HG03175 (cell line): ENCODE measurements around the gene DLX4.

Source experiments
- ATAC-seq: cut with Tn5 transposase; IDR thresholded peaks from one replicate; pipeline ENCODE4 v1.9.1; 2021; ENCODE audit warnings: mild to moderate bottlenecking, moderate library complexity; ENCODE audit not compliant: unreplicated experiment

The DLX4 gene

DNA sequence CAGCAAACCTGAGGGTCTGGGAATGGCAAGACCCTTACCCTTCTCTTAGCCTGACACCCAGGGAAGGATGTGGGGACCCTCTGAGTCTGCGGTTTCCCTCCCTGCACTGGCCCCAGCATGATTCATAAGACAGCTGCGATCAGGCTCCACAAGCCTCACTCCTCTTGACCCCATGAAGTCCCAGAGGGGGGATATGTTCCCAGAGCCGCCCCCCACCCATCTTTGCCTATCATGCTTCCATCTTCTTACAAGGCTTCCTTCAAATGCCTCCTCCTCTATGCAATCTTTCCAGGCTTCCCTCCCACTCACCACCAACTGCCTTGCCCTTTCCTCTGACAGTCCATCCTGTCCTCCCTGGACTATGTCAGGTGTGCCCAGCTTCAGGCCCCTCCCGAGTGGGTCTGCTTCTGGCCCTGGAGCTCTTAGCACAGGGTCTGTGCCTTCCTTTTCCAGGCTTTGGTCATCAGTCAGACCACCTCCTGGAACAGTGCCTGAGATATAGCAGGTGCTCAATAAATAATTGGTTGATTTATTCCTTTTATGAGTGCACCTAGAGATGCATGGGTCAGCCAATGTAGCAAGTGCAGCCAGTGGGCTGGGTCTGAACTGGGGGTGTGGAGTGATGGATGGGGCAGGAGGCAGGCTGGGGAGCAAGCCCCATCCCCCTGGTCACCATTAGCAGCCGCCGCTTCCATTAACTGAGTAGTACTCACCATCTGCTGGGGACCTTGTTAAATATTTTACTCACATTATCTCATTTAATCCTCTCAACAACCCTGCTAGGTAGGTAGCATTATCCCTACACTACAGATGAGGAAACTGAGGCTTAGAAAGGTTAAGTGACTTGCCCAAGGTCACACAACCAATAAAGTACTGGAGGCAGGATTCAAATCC, 17.7 kb downstream of the DLX4 start:
- no peak for ATAC-seq

DNA sequence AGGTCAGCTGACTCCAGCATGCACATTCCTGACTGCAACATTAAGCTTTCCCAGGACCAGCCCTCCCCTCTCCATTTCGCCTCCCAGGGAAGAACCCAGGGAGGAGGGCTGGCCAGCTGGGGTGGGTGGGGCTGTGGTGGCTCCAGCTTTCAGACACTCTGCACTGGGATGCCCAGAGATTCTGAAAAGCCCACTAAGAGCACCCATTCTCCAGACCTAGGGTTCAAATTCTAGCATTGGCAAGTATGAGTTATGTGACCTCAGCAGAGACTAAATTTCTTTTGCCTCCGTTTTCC, 18.2 kb downstream of the DLX4 start:
- no peak for ATAC-seq

DNA sequence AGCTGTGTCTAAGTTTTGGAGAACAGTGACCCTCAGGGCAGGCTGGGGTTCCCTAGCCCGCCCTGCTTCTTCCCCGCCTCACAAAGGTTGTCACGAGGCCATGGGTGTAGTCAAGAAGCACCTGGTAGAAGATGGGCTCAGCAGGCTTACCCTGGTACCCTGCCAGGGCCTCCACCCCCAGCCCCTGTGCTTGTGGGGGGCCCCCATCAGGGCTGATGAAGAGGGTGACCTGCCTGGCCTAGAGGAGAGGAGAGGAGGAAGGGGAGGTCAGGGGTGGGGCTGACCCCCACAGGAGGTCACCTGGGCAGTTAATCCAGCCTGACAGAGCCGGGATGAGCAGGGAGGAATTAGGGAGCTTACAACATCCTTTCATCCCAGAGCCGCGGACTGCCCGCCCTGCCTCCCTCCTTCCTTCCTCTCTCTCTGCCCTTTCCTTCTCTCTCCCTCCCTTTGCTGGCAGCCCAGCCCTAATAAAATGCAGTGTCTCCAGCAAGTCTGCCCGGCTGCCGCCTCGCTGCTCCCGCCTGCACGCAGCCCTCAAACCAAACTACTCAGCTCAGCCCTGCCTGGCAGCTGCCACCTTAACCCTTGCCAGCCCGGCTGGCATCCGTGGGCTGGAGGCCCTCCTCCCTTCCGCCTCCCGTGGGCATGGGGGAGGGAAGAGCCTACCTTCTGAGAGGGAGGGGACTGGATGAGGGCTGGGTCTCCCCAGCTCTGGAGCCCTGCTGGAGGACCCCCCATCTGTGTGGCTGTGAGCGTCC, 18.9 kb downstream of the DLX4 start:
- no peak for ATAC-seq

DNA sequence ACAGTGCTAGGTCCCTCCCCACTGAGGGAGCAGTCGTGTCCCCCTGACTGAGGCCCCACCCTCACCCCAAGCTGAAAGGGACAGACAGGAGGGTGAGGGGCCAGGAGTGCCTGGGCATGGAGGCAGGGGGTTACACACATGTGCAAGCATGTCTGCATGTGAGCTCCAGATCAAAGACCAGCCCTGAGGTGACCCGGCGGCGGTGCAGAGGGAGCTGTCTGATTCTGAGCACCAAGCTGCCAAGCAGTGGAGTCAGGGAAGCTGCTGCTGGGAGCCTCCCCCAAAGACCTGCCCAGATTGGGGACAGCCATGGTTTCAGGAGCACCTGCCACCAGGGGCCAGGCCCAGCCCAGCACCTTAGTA, 20.5 kb downstream of the DLX4 start:
- ATAC-seq = no peak

DNA sequence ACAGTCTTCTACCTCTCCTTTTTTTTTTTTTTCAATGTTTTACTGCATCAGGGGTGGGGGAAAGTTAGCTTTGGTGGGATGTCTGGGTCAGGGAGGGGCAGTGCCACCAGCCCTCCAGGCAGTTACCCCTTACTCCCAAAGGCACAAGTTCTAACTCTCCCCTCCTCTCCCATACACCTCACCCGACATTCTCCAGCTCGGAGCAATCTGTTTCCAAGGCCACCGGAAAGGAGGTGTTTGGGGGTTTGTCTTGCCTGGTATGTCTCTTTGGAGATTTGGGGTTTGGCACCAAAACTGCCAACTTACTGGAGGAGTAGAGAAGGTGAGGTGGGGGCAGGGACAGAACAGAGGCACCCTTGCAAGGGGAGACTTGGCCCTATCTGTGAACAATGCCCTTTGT, 21.3 kb downstream of the DLX4 start:
- ATAC-seq = no peak

DNA sequence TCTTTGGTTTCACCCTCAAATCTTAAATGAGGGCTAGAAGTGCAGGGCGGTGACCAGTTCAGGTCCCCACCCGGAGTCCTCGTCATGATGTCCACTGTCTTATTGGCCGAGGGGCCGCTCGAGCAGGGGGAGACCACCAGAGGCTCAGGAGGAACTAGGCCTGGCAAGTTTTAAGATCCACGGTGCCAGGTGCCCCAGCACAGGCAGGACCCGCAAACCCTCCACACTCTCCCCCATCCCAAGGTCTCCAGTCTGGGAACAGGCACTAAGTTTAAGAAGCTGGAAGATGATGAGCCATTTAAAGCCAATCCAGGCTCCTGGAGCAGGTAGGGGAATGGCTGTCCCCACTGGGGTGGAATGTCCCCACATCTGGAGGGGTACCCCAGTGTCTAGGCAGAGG, 21.9 kb downstream of the DLX4 start:
- no peak for ATAC-seq

DNA sequence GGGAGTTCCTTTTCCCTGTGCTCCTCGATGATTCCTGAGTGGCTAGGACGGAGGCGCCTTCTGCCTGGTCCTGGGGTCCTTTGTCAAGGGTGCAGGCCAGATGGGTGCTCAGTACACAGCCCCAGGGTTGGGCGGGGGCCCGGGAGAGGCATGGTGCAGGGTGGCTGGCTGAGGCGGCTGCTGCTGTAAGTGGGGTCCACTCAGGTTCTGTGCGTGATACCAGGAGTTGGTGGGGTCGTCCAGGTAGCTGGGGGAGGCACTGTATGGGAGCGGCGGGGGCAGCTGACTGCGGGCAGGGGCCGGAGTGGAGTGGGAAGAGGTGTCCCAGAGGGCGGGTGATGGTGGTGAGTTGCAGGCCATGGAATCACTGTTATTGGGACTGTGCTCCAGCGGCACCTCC, 22.4 kb downstream of the DLX4 start:
- ATAC-seq = no peak

DNA sequence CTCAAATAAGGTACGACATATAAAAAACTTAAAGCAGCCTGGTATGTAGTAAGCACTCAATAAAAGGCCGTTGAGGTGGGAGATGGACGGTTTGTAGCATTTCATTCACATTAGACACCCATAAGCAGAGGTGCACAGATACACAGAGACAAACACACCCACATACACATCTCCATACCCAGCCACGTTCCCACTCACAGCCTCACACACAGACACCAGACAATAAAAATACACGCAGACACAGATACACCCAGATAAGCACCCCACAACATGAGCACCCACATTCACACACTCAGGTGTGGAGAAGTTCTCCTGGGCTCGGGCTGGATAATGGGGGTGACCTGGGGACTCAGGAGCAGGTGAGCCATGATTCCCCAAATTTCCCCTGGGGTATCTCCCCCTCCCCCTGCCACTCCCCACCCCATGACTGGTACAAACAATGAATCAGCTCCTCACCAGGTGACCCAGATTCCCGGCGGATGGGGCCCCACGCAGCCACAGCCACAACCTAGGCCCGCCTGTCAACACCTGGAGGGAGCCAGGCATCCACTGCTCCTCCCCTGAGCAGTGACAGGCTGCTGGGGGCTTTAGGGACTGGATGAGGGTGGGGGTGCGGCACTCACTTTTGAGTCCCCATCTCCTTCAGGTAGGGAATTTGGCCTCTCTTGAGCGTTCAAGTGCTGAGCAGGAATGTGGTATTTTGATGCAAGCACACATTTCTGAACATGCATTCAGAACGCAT, 23.4 kb downstream of the DLX4 start:
- no peak for ATAC-seq

DNA sequence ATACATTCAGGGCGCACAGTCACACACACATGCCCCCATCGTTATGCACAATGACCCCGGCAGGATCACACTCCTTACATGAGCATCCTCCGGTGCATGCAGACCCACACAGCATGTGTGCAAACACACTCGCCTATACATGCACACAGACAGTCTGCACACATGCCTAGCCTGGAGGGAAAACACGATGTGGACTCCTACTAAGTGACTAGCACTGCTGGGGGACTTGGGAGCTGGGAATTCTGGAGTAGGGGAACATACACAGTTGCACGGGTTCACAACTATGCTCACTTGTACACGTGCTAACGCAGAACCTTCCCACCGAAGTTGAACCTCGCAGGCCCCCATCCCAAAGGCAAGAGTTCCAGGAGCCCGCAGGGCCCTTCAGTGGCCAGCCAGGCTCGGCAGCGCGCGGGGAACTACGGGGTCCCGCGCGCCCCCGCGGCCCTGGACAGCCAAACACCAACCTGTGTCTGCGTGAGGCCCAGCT, 24.0 kb downstream of the DLX4 start:
- ATAC-seq = no peak

DNA sequence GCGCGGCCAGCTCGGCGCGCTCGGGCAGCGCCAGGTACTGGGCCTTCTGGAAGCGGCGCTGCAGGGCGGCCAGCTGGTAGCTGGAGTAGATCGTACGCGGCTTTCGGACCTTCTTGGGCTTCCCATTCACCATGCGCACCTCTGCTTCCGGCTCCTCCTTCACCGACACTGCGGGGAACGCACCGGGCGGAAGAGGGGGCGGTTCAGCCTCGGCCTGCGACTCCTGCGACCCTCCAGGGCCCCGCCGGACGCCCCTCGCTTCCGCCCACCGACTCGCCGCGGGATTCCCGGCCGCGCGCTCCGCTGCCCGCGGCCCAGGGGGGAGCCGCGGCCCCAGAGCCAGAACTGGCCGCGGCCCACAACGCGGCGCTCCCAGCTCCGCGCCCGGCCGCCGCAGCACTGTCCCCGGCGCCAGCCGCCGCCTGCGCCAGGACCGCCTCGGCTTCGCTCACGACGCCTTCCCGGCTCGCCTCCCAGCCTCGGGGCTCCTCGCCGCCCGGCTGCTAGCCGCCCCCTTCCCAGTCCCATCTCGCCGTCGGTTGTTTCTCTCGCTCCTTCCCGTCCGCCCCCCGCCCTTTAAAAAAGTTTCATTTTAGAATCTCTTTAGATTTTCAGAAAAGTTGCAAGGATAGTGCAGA, 24.6 kb downstream of the DLX4 start:
- no peak for ATAC-seq

DNA sequence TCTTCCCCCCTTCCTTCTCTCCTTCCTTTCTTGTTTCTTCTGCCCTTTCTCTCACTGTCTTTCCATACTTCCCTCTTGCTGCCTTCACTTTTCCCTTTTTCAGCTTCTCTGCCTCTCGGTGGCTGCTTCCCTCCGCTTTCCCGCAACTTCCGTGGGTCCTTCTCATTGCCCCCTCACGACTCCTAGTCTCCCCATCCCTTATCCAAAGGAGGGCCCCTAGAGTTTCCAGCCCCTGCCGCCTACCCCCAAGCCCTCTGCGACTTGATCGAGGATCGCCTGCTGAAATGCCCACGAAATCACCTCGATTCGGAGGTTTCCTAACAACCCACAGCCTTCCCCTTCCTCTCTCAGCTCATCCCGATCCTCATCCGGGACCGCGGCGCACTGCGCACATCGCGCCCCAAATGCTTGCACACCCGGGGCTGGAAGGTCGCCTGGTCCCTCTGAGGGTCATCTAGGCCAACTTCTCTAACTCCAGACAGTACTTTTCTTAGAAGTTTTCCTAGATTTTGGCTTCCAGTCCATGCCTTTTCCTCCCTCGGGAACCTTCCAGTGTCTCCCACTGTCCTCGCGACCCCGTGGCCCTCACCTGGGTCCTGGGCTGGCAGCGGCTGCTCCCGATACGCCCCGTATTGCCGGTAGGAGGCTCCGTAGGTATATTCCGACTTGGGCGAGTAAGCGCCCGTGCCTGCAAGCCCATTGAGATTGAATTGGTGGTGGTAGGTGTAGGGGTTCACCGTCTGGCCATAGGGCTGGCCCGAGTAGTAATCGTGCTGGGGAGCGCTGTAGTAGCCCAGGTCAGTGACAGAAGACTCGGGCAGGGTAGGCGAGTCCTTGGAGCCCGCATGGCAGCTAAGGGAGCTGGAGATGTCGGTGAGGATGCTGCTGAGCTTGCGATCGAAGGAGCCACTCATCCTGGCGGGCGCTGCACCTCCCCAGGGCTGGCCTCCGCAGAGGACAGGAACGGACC, 25.4 kb downstream of the DLX4 start:
- no peak for ATAC-seq

DNA sequence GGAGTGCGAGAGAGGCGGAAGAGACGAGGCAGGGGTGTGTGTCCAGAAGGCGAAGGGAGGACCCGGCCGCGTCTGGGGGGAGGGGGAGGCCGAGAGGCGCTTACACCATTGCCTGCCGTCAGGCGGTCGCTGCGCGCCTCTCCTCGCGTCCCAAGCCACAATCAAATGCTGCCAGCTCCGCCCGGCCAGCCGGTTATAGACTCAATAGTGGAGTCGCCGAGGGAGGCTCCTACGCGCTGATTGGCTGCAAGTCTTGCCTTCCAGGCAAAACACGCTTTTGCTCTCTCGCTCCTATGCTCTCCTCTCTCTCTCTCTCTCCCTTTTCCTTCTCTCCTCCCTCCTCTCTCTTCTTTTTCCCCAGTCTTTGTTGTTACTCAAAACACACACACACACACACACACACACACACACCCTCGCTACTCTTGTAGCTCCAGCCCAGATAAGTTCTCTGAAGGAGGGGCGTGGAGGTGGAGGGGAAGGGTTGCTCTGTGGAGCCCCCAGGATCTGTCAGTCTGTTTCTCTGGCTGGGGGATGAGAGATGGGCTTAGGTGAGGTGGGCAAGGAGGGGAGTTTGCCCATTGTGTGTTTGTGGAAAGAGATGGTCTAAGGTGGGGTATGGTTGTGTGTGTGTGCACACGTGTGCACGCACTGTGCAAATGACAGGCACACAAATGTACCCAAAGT, 26.2 kb downstream of the DLX4 start, which contains the start of gene DLX3:
DLX3 (minus strand) TSS at position 170 of the 684 bp plus-strand sequence. CDS start 226 bp downstream, outside the sequence.
- no peak for ATAC-seq

DNA sequence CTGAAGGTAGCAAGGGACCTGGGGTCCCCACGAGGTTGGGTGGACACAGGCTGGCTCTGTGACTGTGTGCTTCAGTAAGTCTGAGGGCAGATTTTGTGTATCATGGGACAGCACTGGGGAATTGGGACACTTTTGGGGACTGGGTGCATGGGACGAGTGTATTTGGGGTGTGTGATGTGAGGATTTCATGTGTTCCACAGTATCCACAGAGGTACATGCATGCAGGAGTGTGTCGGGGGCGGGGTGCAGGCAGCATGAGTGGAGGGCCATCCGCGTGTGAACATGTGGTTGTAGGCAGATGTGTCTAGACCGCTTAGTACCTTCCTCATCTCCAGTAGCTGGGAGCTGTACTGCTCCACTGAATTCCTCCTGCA, 27.1 kb downstream of the DLX4 start:
- no peak for ATAC-seq

DNA sequence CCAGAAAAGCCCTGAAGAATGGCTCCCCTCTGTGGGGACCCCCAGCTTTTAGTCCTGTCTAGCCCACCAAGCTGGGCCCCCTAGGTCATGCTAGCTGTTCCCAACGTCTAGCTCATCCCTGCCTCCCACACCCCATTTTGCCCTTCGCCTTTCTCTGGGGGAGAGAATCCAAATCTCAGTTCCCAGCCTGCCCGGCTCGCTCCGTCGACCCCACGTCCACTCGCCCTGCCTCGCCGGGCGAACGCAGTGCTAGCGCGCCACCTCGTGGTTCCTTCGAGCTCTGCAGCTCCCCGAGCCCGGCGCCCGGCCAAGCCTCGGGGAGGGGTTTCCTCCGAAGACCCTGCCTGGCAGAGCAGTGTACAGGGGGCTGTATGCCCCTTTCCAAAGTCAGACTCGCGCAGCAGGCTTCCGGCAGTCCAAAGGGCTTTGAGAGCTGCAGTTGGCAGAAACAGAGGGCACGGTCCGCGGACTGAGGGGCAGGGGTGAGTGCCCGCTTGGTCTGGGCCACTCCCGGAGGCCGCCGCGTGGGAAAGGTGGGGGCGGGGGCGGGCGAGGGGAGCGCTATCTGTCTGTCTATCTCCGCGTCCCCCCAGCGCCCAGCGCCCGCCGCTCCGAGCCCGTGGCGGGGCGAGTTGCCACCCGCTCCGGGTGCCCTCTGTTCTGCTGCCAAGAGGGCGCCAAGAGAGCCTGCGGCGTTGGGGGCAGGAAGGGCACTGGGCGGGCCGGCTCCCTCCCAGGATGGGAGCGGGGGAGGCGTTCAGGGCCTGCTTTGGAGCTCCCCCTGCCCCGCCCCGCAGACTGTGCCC, 27.7 kb downstream of the DLX4 start:
- no peak for ATAC-seq

DNA sequence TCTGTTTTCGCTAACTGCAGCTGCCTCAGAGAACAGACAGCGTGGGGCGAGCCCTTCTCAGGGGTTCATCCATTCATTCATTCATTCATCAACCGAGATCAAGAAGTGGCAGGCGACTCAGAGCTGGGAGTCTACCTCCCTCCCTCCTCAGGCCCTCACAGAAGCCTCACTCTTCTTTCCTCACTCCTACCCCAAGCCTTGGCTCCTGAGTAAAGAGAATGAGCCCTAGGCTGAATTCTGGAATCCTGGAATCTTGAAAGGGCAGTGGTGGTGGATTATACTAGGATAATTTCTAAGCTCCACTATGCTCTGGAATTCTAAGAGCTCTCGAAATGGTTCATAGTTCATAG, 28.3 kb downstream of the DLX4 start:
- no peak for ATAC-seq

DNA sequence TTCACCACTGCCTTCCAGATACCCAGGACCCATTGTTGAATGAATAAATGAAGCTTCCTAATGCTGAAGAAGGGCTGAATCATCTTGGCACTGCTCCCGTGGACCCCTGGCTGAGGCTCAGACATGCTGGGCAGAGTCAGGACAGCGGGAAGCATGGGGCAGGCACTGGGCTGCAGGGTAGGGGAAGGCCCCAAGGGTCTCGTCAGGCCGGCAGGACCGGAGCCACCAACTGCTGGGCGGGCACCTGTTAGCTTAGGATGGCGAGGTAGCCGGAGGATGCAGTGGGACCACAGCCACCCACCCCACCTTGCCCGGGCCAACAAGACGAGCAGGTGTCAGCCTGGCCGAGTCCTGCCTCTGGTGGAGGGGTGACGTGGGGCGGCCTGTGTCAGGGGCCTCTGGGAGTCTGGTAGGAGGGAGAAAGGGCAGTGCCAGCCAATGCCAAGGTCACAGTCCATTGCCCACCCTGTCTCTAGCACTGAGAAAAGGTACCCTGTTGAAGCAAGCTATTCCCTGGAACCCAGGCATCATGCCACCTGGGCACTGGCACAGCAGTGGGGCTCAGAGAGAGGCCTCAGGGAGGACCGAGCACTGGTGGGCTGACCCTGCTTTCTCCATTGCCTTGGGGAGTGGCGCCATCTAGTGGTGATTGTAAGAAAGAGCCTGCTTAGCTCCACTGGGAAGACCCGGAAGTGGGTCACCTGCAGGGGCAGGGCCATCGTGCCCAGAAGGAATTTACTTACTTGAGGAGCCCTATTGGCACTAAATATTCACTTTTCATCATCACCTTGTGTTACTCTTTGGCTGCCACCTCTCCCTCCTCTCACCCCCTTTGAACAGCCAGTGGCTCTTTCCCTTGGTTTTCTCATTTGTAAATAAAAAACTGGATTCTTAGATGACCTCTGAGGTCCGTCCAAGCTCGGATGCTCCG, 29.0 kb downstream of the DLX4 start:
- peak; percentile 60 for ATAC-seq

DNA sequence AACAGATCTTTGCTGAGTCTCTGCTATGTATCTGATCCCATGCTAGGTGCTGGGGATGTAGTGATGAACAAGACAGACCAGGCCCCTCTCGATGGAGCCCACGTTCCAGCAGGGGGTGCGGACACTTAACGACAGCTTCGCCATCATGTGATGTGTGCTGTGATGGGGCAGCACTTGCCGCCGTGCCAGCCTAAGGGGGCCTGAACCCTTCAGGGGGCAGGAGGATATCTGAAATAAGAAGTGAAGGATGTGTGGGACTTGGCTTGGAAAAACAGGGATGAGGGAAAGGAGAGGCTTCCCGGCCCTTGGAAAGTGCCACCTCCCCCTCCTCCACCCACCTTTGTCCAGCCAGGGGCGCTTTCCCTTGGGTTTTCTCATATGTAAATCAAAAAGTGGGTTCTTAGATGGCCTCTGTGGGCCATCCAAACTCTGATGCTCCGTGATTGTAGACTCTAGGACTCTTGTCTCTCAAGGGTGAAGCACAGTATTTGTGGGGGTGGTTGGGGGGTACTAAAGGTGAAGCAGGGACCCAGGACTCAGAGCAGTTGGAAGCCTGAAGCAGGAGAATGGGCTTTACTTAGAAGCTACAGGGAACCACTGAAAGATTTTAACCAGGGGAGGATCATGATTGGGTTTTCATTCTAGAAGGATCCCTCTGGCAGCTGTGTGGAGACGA, 30.0 kb downstream of the DLX4 start:
- no peak for ATAC-seq
